SK-MEL-5 (cell line): ENCODE data around the gene FANCF. TPM values are rescaled to one million over a fixed set of nuclear protein-coding genes. Genes with fewer than 3 reads are reported as not detected.
"Not testable (repeated sequence)": the region's sequence is repeated elsewhere in the genome, so short reads cannot be mapped to it uniquely, and the experiment has no call there.

Experiments
- DNase-seq: peaks from one replicate; pipeline ENCODE4 v3.0.0-alpha.2; 2016; ENCODE audit warnings: low read depth, low spot score
- in situ Hi-C: cut with HindIII; loops from 2 replicates; pipeline ENCODE4 v1.10.0; 2016; ENCODE audit warnings: low sequenced_read_pairs, high pct_unique_total_duplicates, low pct_unique_long_range_greater_than_20kb
- polyA plus RNA-seq, 2 experiments: library from polyadenylated mRNA; depleted of rRNA; stranded (reverse); fragments of >200 nt; gene quantifications; 2 replicates each; pipeline ENCODE4 v1.2.3, GENCODE V29; 2015
- total RNA-seq: library from RNA; depleted of rRNA; stranded (reverse); fragments of >200 nt; shearing (Covaris generic); gene quantifications from 2 replicates; pipeline ENCODE4 v1.2.3, GENCODE V29; 2014; rRNA removed

FANCF gene
- total RNA-seq: 20.7 and 23.5 TPM in 2 replicates
- polyA plus RNA-seq (2015; cell fraction: cytosol; rRNA removed): 17.9 and 21.2 TPM in 2 replicates
- 19.7 and 20.4 TPM in 2 replicates for polyA plus RNA-seq (2015; cell fraction: nucleus; rRNA removed)

- in situ Hi-C loops: no loop called here
- peak; percentile 99 for DNase-seq
Measured at GRCh38 chr11:22625448-22626287, at the start of gene FANCF. Gene FANCF, minus strand, starts transcription at chr11:22625823. Its CDS starts 13 bp downstream, at chr11:22625810.

GRCh38 chr11:22674470-22675439 is 49.1 kb upstream of the FANCF start:
- in situ Hi-C loops: no loop called here
- DNase-seq: no peak

GRCh38 chr11:22671751-22672150 is 46.1 kb upstream of the FANCF start:
- in situ Hi-C loops: no loop called here
- DNase-seq: no peak

- in situ Hi-C loops: no loop called here
Measured at GRCh38 chr11:22670830-22671229, 45.2 kb upstream of the FANCF start.

GRCh38 chr11:22669368-22669767 is 43.7 kb upstream of the FANCF start:
- DNase-seq: no peak
- in situ Hi-C loops: no loop called here

More at GRCh38 chr11:22670830-22671229, 45.2 kb upstream of the FANCF start:
- DNase-seq: peak; percentile 78

GRCh38 chr11:22668005-22668796 is 42.6 kb upstream of the FANCF start:
- in situ Hi-C loops: no loop called here
- no peak for DNase-seq

GRCh38 chr11:22666688-22667439 is 41.2 kb upstream of the FANCF start:
- DNase-seq: peak; percentile 39
- in situ Hi-C loops: no loop called here

GRCh38 chr11:22666325-22666687 is 40.7 kb upstream of the FANCF start, which contains the start of gene GAS2:
Gene GAS2, plus strand, starts transcription at chr11:22666611. Its CDS starts 8,259 bp downstream, at chr11:22674870.
- DNase-seq: no peak
- in situ Hi-C loops: no loop called here

- in situ Hi-C loops: no loop called here
- no peak for DNase-seq
Measured at GRCh38 chr11:22659783-22660182, 34.2 kb upstream of the FANCF start.

- in situ Hi-C loops: no loop called here
- no peak for DNase-seq
Measured at GRCh38 chr11:22657101-22657694, 31.6 kb upstream of the FANCF start.

- in situ Hi-C loops: no loop called here
- peak; percentile 64 for DNase-seq
Measured at GRCh38 chr11:22656130-22656529, 30.5 kb upstream of the FANCF start.

GRCh38 chr11:22652346-22652745 is 26.7 kb upstream of the FANCF start:
- in situ Hi-C loops, DNase-seq: not testable (repeated sequence)

- in situ Hi-C loops: no loop called here
- DNase-seq: no peak
Measured at GRCh38 chr11:22641559-22641958, 15.9 kb upstream of the FANCF start.

GRCh38 chr11:22640862-22641261 is 15.2 kb upstream of the FANCF start:
- in situ Hi-C loops: no loop called here

GRCh38 chr11:22635689-22636088 is 10.1 kb upstream of the FANCF start:
- in situ Hi-C loops: no loop called here
- DNase-seq: no peak

More at GRCh38 chr11:22640862-22641261, 15.2 kb upstream of the FANCF start:
- DNase-seq: no peak

GRCh38 chr11:22634897-22635629 is 9.4 kb upstream of the FANCF start:
- in situ Hi-C loops: no loop called here
- DNase-seq: peak; percentile 40
